LHCN-M2 (cell line): ENCODE measurements around the gene ABTB2. TPM values are rescaled to one million over a fixed set of nuclear protein-coding genes. Genes with fewer than 3 reads are reported as not detected.

Experiments used
- DNase-seq: peaks from one replicate; pipeline ENCODE4 v3.0.0-alpha.2; 2012; ENCODE audit warnings: low read depth
- total RNA-seq: library from RNA; depleted of rRNA; stranded (reverse); fragments of >200 nt; gene quantifications from 2 replicates; pipeline ENCODE4 v1.2.3, GENCODE V29; 2014

Gene ABTB2
- total RNA-seq, 1 experiment from 2014 or later = 1.5 TPM

GRCh38 chr11:34169686-34170085 is 188.1 kb downstream of the ABTB2 start:
- DNase-seq = no peak

GRCh38 chr11:34168642-34169420 is 189.0 kb downstream of the ABTB2 start:
- DNase-seq = no peak

DNA sequence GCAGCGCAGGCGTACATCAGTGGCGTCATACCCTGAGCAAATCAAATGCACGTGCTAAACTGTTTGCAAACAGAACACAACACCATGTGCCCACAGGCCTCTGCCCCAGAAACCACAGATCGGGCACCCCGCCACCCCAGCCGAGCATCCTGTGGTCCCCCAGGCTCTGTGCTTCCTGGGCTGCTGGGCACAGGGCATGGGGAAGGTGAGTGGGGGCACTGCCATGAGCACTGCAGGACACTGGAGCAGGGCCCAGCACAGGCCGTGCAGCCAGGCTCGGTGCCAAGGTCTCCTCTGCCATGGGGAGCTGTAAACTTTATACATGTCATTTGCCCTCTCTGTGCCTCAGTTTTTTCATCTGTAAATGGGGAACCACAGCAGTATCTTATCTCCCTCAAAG is 189.8 kb downstream of the ABTB2 start:
- no peak for DNase-seq

DNA sequence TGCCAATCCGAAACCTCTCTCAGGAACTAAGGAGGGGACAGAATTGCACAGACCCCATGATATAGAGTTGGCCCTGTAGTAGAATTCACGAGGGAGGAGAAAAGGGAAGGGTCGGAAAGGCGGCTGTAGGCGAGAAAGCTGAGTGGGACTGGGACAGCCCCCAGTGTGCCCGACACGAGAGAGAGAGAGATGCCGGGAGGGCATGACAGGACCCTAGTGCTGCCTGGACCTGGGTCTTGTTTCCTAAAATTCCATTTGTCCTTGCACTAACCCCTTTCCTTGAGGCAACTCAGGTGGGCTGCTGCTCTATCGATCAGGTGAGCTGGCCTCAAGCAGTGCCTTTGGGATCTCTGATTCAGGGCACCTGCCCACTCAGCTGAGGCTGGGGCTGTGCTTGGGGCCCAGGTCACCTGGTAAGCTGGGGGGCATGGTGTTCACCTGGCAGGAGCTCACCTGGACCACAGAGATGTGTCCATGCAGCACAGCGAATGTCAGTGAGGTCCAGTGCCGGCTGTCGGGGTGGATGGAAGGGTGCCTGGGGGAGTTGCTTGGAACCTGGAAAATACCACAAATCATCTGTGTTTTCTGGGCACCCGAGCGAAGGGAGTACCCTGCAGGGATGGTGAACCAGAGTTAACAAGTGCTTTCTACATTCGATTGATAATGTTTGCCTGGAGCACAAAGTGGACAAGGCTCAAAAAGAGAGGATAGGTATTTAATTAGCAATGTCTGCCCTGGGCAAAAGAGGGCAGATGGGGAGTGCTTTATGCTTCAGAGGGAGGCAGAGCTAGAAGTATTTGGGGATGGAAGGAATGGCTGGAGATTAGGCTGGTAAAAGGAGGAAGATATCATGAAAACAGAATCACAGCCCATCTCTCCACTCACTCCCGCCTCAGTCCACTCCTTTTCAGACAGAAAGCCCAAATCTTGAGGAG is 190.7 kb downstream of the ABTB2 start:
- DNase-seq = no peak

DNA sequence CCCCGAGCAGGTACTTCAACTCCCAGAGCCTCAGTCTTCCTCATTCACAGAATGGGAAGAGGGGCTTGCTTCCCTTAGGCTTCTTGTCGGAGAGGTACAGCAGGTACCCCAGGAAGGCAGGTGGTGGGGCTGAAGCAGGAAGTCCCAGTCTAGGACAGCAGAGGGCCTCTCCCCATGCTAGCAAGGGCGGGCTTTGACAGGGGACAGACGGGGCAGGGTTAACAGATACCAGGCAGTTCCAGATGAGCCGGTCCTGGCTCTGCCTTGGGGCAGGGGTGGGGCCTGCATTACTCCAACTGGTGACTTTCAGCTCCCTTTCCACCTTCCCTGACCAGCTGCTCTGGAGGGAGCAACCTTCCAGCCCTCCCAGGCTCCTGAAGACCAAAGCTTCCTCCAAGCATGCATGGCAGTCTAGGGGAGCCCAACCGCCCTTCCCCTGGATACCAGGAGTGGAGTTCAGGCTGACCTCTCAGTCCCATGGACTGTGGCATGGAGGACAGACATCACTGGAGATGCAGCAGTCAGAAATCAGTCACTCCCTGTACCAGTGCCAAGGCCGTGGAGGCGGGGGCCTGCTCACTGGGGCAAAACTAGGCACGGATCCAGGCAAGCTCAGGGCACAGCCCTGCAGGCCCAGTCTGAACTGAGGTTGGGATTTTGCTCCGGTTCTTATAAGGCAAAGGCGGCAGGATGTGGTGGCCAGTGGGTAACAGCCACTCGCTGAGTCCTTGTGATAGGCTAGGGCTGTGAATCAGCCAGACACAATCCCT is 191.8 kb downstream of the ABTB2 start:
- no peak for DNase-seq

- DNase-seq = no peak
These were observed 192.7 kb downstream of the ABTB2 start for GRCh38 chr11:34165121-34165520.

DNA sequence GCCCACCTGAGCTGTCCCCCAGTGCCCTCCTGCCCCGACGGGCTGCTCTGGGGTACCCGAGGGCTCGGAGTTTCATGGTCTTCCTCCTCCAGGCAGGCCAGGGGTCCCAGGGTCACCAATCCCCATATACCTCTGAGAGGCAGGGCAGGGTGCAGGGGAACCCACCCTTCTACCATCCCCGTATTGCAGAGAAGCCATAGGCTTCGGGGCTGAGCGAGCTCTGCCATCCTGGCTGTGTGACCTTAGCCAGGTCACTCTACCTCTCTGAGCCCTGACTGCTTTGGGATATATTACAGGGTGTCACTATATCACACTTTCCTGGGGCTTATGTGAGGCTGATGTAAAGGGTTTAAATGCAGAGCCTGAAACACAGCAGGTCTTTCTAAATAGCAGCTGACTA is 195.0 kb downstream of the ABTB2 start:
- no peak for DNase-seq

- DNase-seq = no peak
These were observed 195.4 kb downstream of the ABTB2 start for GRCh38 chr11:34162493-34162820.

DNA sequence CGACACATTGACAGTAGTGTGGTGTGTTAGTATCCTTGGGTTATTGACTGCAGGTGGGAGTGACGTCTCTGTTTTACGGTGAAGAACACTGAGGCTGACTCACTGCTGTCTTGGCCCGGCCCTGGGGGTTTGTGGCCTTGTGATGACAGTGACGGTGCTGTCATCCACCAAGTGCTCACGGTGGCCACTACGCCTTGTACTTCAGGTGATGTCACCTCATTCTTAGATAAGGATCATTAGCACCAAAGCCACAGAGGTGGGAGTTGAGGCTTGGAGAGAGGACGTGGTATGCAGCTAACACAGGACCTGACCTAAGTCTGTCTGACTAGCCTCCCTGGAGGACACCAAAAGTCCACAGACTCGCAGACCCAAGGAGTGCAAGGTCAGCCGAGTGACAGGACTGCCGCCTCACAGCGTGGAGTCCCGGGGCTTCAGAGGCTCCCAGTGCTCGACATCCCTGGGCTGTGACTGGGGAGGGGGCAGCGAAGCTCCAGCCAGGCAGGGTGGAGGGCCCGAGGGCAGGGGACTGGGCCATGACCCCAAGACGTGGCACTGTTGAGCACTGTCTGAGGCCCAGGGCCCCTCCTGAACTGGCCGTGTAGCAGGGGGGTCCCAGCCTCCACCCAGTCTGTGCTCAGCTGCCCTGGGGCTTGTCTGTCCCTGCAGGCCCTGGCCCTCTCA is 195.9 kb downstream of the ABTB2 start:
- DNase-seq = no peak

DNA sequence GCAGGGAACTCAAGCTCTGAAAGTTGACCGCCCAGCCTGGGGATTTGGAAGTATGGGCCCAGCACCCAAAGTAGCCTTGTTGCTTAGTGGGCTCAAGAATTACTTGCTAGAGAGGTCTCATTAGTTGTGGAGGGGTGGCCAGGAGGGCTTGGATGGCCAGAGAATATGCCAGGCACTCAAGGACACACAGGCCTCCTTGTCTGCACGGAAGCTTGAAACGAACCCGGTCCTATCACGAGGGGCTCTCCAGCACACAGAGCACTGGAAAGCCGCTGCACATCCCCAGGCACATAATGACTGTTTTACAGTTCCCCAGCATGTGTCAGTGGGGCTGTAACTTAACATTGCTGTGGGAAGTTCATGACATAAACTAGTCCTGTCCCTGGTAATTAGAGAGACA is 196.4 kb downstream of the ABTB2 start:
- no peak for DNase-seq

- DNase-seq = no peak
These were observed 197.0 kb downstream of the ABTB2 start for GRCh38 chr11:34160791-34161190.

DNA sequence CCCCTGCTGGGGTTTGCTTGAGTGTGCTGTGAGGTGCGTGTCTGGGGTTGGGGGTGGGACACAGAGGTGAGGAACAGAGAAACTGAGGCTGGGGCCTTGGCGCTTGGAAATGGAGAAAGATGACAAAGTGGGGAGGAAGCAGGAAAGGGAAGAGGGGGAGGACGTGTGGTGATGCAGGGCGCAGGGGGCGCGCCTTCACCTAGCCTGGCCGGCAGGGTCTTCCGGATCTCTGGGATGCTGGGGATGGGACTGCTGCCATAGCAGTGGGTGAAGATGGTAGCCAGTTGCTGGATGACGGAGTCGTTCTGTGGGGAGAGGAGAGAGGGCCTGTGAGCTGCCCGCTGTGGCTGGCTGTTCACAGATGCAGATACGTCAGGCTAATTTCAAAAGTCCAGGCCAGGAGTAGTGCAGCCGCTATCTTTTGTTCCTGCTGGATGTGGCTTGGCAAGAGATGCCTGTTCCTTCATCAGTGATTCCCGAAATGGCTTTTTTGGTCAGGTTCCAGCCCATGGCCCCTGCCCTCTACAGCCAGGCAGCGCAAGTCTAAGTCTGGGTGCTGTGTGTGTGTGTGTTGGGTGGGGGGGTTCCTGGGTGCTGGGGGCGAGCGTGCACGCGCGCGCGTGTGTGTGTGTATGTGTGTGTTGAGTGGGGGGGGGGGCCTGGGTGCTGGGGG is 197.6 kb downstream of the ABTB2 start:
- no peak for DNase-seq

DNA sequence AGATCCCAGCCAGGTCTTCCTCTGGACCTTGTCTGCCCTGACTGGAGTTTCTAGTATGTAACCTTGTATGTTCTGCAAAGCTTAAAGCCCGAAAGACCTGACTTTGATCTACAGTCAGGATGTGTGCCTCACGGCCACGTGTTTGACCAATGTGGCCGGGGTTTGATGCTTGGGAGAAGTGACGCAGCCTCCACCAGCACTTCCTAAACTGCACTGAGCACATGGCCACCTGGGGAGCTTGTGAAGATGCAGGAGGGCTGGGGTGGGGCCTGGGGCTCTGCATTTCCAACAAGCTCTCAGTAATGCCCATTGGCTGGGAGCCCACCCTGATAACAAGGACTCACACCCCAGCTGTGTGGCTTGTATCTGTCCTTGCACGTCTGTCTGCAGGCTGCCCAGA is 199.1 kb downstream of the ABTB2 start:
- no peak for DNase-seq

DNA sequence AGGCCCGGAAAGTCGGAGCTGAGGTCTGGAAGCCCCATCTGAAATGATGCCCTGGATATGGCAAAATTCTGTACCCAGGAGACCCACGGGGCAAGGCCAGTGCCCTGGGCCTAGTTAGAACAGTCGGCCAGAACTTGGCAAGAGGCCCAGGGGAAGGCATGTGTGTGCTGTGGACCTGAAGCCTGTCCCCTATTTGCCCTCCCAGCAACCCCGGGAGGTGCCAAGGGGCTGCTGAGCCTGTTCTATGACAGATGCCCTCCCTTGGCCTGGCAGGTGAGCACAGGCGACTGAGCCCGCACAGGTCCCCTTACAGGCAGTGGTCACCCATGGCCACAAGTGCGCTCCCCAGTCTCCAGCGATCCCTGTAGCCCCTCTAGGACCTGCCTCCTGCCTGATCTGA is 200.6 kb downstream of the ABTB2 start:
- DNase-seq = no peak

DNA sequence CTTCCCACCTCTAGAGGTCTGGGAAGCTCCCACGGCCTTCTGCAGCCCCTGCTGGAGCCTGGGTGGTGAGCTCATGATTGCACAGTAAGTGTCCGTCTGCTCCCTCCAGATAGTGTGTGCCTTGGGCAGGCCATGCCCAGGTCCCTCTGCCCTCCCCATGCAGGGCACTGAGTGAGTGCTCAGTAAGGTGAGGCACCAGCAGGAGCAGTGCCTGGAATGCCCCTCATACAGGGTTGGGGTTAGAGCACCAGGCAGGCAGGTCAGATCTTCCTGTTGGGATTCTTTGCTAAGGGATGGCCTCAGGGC is 202.1 kb downstream of the ABTB2 start:
- DNase-seq = no peak

DNA sequence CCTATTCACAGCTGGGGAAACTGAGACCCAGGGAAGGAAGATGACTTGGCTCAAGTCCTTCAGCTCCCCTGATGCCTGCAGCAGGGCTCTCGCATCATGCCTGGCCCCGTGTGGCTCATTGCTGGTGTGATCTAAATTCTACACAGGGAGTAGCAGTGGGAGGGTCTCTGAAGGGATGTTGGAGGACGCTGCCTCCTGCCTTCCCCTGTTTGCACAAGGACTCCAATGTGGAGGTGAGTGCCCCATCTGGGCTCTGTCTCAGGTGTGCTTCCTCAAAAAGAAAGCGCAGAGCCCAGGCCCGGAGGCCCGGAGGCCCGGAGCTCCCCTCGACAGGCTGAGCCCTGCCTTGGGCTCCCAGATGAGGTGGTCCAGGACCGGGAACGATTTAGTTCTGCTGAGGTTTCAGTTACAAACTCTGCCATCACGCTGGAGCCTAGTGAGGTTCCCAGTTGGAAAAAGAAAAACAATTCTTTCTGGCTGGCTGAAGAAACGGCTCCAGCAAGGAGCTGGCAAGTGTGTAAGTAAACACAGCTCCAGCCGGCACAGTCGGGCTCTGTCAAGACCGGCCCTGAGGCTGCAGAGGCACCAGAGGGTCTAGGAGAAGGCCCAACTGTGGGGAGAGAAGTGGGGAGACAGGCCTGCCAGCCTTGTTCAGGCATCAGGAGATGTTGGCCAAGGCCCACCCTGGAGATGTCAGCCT is 202.6 kb downstream of the ABTB2 start:
- no peak for DNase-seq

DNA sequence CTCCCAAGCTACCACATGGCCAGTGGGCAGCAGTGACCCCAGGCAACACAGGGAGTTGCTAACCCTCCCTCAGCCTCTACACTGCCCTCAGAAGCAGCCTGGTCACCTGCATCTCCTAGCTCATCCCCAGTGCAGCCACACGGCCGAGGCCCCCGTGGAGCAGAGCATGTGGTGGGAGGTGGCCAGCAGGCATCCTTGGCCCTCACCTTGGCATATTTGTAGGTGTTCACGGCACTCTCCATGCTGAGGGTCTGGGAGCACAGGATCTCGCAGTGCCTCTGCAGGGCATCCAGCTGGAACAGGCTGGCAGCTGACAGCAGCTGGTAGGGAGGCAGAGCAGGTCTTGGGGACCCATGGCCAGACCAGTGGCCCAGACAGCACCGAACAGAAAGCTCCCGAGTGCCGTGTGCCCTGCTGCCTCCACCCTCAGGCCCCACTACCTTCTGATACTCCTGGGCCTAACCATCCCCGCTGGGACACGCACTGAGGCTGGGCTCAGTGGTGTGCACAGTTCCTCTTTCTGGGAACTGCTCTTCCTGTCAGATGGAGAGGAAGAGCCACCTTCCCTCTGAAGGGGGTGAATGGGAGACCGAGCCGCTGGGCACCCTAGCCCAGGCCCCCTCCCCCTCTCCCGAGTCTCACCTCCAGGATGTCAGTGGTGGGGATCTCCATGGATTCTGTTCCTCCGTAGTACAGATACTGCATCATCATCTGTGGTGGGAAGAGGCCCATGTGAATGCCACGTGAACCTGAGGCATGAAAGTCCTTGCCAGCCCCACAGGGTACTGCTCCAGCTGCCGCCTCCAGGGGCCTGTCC is 203.5 kb downstream of the ABTB2 start:
- DNase-seq = no peak

DNA sequence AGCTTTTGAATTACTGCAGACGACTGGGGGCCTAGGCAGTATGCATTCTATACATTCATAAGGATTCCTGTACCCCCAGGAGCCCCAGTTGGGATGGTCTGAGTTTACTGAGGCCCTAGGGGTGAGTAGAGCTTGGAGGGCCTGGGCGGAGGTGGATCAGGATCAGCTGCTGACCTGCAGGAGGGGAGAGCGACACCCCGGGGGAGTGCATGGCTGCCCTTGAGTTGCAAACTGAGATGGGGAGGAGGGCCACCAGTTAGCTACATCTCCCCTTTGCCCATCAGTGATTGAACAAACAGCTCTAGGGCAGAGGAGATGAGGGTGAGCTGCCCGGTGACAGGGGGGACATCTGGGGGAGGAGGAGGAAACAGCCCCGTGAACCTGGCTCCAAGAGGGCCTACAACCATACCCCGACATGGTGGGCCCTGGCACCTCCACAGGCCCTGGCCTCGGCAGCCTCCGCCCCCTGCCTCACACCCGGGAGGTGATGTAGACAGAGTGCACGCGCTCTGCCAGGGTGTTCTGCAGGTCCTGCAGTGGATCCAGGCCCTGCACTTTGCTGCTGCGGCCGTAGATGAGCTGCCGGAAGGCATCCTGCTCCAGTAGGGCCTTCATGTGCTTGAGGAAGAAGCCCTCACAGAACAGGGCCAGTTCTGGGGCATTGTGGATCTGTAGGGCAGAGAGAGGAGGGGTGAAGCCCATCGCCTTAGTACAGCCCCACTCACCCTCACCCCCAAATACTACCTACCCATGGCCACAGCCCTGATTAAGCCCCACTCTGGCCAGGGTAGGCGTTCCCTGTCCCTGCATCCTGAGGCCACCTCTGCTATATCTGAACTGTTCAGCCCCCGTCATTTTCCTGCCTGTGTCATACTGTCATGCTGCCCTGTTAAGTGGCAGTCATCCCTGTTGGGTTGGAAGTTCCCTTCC is 205.6 kb downstream of the ABTB2 start:
- no peak for DNase-seq

DNA sequence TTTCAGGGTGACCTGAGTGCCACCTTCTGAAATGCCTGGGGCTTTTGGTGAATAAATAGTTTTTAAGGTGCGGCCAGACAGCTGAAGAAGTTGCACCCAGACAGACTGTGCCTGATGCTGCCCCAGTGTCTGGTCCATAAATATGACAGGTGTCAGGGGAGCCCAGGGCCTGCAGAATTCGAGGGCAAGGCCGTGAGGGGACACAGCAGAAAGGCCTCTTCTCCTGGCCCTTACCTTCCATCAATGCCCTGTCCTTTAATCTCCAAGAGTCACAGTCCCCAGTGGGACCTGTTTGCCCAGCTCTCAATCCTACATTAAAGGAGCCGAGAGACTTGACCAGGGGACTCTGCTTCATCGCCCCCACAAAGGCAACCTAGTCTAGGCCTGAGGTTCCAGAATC is 206.6 kb downstream of the ABTB2 start:
- DNase-seq = no peak
